ENCODE data around the gene L3MBTL4.

- TF ChIP-seq TAF1 (IDR thresholded peaks at IDR 0.05; ENCODE audit: borderline replicate concordance, low read depth, low read length) (no peak), POLR2A (IDR thresholded peaks at IDR 0.05; ENCODE audit: low read depth, low read length) (no peak), POLR2AphosphoS5 (IDR thresholded peaks at IDR 0.05; ENCODE audit: low read depth, low read length) (no peak)
Measured at GRCh38 chr18:6342990-6343389, 71.7 kb downstream of the L3MBTL4 start.

All from GM12892 (cell line).